ENCODE data around the gene DPY19L1. TPM values are rescaled to one million over a fixed set of nuclear protein-coding genes. Genes with fewer than 3 reads are reported as not detected.
"Not testable (repeated sequence)": the region's sequence is repeated elsewhere in the genome, so short reads cannot be mapped to it uniquely, and the experiment has no call there.

The DPY19L1 gene
- 10 to 100 TPM; 12.8 to 16.4 TPM for total RNA-seq

DNA sequence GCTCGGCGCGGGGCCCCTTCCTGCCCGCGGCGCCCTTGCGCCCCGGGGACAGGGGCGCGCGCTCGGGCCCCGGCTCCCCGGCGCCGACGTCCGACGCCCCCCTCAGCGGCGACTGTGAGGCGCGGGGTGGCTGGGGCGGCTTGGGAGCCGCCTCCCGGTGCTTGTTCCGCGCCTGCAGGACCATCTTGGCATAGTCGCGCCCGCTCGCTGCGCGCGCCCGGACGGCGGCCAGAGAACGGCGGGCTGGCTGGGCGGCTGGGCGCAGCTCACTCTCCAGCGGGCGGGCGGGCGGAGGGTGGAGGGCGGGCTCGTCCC, at the start of gene DPY19L1:
DPY19L1 (minus strand) TSS at position 275 of the 315 bp plus-strand sequence; CDS start at position 184, 91 bp downstream.
- H3K27ac Mint-ChIP-seq = peak within 1 kb of the TSS; percentile 90
- ChIA-PET CTCF (no interaction called here), POLR2A (no interaction called here)
- H3K4me1 Mint-ChIP-seq = peaks cover 24% of the 10 kb centered on the region
- H3K9me3 Mint-ChIP-seq = no peaks in the 10 kb centered on the region
- H3K36me3 Mint-ChIP-seq (ENCODE audit: low read depth) = no peaks in the 10 kb centered on the region
- H3K4me3 Mint-ChIP-seq = peak within 1 kb of the TSS; percentile 91
- DNase-seq = no peak
- H3K27me3 Mint-ChIP-seq = no peaks in the 10 kb centered on the region

DNA sequence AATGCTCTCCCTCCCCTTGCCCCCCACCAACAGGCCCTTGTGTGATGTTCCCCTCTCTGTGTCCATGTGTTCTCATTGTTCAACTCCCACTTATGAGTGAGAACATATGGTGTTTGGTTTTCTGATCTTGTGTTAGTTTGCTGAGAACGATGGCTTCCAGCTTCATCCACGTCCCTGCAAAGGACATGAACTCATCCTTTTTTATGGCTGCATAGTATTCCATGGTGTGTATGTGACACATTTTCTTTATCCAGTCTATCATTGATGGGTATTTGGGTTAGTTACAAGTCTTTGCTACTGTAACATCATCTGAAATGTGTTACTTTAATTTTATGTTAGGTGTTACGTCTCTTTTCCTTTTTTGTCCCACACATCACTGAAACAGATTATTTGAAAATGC, 42.2 kb upstream of the DPY19L1 start:
- DNase-seq; CTCF ChIA-PET; H3K36me3 Mint-ChIP-seq (ENCODE audit: low read depth); POLR2A ChIA-PET; H3K9me3 Mint-ChIP-seq; H3K4me3 Mint-ChIP-seq; H3K27me3 Mint-ChIP-seq; H3K27ac Mint-ChIP-seq; H3K4me1 Mint-ChIP-seq: not testable (repeated sequence)

- H3K4me3 Mint-ChIP-seq; DNase-seq; H3K36me3 Mint-ChIP-seq (ENCODE audit: low read depth); POLR2A ChIA-PET; H3K27ac Mint-ChIP-seq; CTCF ChIA-PET; H3K9me3 Mint-ChIP-seq; H3K4me1 Mint-ChIP-seq: not testable (repeated sequence)
- peaks cover 15% of the 10 kb centered on the region for H3K27me3 Mint-ChIP-seq
These were observed 36.7 kb upstream of the DPY19L1 start for GRCh38 chr7:35074008-35074407.

DNA sequence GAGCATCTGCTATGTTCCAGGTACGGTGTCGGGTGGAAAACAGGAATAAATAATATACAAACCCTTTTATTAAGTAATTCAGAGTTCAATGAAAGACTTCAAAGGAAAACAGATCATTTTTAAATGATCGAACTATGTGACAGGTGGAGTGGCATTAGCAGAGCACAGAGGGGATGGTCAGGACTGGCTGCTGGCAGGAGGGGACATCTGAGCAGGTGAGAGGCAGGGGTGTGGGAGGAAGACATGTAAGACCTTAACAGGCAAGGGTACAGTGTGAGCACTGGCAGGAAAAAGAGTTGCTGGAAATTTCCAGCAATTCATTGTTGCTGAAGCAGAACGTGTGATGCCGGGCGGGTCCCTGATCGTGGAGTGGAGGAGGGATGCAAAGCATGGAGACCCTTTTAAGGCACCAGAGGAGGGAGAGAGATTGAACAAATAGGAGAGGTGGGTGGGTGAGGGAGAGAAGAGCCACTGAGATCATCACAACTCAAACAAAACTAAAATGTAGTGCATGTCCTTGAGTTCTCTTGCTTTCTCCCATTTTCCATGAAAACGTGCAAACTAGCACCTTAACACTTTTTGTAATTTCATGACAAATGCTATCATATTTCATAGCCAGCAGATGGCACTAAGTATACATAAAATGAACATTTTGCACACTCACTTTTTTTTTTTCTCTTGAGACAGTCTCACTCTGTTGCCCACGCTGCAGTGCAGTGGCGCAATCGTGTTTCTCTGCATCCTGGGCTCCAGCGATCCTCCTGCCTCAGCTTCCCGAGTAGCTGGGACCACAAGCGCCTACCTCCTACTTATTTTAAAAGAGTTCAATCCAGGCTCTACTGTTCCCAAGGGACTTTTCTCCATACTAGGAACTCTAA, 35.9 kb upstream of the DPY19L1 start:
- H3K4me3 Mint-ChIP-seq; H3K9me3 Mint-ChIP-seq; DNase-seq; H3K27ac Mint-ChIP-seq; POLR2A ChIA-PET; H3K4me1 Mint-ChIP-seq; H3K36me3 Mint-ChIP-seq (ENCODE audit: low read depth); CTCF ChIA-PET: not testable (repeated sequence)
- H3K27me3 Mint-ChIP-seq = peaks cover 15% of the 10 kb centered on the region

GRCh38 chr7:35069084-35069483, 31.8 kb upstream of the DPY19L1 start:
- H3K4me1 Mint-ChIP-seq; H3K4me3 Mint-ChIP-seq; POLR2A ChIA-PET; H3K27ac Mint-ChIP-seq; DNase-seq; H3K9me3 Mint-ChIP-seq; CTCF ChIA-PET; H3K36me3 Mint-ChIP-seq (ENCODE audit: low read depth): not testable (repeated sequence)
- peaks cover 13% of the 10 kb centered on the region for H3K27me3 Mint-ChIP-seq

DNA sequence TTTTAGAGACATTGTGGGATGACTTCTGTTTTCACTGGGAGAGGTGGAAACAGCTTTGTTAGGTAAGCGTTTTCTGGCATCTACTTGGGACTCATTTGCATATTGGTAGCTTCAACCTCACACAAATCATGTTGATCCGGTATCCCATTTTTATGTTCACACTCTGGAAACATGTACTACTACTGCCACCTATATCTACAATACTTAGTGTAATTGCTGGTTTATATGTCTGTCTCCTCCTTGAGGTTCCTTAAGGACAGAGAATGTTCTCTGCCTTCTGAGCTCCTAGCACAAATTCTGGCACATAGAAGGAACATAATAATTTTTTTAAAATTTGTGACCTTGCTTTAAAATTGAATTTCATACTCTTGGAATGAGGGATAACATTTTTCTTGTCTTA, 28.1 kb upstream of the DPY19L1 start:
- H3K4me1 Mint-ChIP-seq; DNase-seq; H3K4me3 Mint-ChIP-seq; CTCF ChIA-PET; H3K9me3 Mint-ChIP-seq; H3K27ac Mint-ChIP-seq; H3K27me3 Mint-ChIP-seq; POLR2A ChIA-PET; H3K36me3 Mint-ChIP-seq (ENCODE audit: low read depth): not testable (repeated sequence)

DNA sequence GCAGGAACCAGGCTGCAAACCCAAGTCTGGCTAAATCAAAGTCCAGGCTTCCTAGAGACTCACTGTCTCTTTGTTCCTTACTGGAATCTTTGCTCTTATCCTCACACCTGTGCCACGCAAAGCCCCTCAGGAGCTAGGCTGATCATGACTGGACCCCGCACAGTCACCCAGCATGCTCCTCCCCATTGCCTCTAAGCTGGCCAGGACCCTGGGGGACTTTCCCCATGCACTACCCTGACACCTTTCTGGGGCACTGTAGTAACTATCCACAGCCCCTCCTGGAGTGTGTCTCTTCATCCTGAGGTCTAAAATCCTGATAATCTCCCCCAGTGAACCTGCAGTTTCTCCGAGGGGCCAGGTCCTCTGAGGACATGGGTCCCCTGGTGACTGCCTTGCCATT, 21.3 kb upstream of the DPY19L1 start:
- H3K9me3 Mint-ChIP-seq; H3K4me1 Mint-ChIP-seq; H3K27ac Mint-ChIP-seq; POLR2A ChIA-PET; H3K4me3 Mint-ChIP-seq; DNase-seq; H3K36me3 Mint-ChIP-seq (ENCODE audit: low read depth); CTCF ChIA-PET: not testable (repeated sequence)
- peaks cover 15% of the 10 kb centered on the region for H3K27me3 Mint-ChIP-seq

- H3K4me1 Mint-ChIP-seq; H3K4me3 Mint-ChIP-seq; CTCF ChIA-PET; DNase-seq; H3K9me3 Mint-ChIP-seq; H3K27ac Mint-ChIP-seq; H3K36me3 Mint-ChIP-seq (ENCODE audit: low read depth); POLR2A ChIA-PET: not testable (repeated sequence)
- peaks cover 14% of the 10 kb centered on the region for H3K27me3 Mint-ChIP-seq
These were observed 20.5 kb upstream of the DPY19L1 start for GRCh38 chr7:35057505-35058451.

GRCh38 chr7:35055733-35056132, 18.4 kb upstream of the DPY19L1 start:
- H3K36me3 Mint-ChIP-seq (ENCODE audit: low read depth); H3K4me1 Mint-ChIP-seq; H3K27ac Mint-ChIP-seq; POLR2A ChIA-PET; DNase-seq; H3K4me3 Mint-ChIP-seq; H3K9me3 Mint-ChIP-seq; CTCF ChIA-PET: not testable (repeated sequence)
- H3K27me3 Mint-ChIP-seq = peaks cover 19% of the 10 kb centered on the region

DNA sequence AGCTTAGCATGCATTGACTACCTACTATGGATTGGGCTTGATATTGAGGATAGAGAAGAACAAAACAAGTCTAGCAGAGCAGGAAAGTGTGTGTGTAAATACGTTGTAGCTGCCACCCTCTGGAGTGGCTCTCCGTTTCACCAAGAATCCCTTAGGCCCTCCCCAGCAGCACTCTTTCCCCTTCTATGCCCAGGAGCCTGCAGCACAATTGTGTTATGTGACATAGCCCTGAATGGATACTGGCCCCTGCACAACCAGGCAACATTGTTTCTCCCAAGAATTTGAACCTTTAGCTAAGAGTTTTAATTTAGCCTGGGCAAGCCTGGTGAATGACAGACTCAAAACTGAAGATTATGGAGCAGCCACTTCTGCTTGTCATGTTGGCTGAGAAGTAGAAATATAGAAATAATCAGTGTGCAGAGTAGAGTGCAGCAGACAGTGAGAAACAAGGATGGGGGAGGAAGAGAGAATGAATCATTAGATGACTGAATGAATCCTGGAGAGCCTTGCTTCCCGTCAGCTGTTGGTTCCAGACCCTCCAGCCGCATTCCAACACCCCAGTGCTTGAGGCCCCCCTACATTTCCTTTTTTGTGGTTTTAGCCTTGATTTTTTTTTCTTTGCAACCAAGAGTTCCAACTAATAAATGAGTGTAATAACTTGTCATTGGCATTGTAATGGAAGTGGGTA, 16.3 kb upstream of the DPY19L1 start:
- H3K4me3 Mint-ChIP-seq; CTCF ChIA-PET; H3K27ac Mint-ChIP-seq; H3K4me1 Mint-ChIP-seq; H3K36me3 Mint-ChIP-seq (ENCODE audit: low read depth); DNase-seq; H3K9me3 Mint-ChIP-seq; POLR2A ChIA-PET: not testable (repeated sequence)
- H3K27me3 Mint-ChIP-seq = peaks cover 18% of the 10 kb centered on the region

GRCh38 chr7:35048390-35048789, 11.1 kb upstream of the DPY19L1 start:
- H3K4me3 Mint-ChIP-seq; H3K36me3 Mint-ChIP-seq (ENCODE audit: low read depth); H3K4me1 Mint-ChIP-seq; H3K9me3 Mint-ChIP-seq; H3K27ac Mint-ChIP-seq; DNase-seq; POLR2A ChIA-PET: not testable (repeated sequence)
- CTCF ChIA-PET = interaction anchor here (0.7 kb wide), 1 partner anchor 1250 kb away, joined by 4 read pairs; no protein-coding TSS in a partner anchor
- peaks cover 15% of the 10 kb centered on the region for H3K27me3 Mint-ChIP-seq

DNA sequence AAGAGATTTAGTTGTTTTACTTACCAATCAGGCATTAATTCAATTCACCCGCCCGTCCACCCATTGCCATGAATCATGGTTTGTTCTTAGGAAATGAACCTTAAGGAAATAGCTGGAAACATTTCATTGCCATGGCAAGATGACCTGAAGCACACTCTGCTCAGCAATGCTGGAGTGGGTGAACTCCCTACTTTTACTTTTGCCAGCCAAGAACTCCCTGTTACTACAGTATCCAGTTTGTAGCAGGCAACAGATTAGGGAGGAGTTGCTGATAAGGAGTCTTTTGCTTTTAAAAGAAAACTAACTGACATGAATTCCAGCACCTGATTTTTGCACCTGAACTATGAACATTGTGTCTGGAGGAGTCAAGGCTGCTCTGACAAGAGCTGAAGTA, 10.6 kb upstream of the DPY19L1 start:
- H3K27ac Mint-ChIP-seq; H3K4me3 Mint-ChIP-seq; H3K9me3 Mint-ChIP-seq; DNase-seq; CTCF ChIA-PET; H3K4me1 Mint-ChIP-seq; POLR2A ChIA-PET; H3K36me3 Mint-ChIP-seq (ENCODE audit: low read depth): not testable (repeated sequence)
- peaks cover 15% of the 10 kb centered on the region for H3K27me3 Mint-ChIP-seq

DNA sequence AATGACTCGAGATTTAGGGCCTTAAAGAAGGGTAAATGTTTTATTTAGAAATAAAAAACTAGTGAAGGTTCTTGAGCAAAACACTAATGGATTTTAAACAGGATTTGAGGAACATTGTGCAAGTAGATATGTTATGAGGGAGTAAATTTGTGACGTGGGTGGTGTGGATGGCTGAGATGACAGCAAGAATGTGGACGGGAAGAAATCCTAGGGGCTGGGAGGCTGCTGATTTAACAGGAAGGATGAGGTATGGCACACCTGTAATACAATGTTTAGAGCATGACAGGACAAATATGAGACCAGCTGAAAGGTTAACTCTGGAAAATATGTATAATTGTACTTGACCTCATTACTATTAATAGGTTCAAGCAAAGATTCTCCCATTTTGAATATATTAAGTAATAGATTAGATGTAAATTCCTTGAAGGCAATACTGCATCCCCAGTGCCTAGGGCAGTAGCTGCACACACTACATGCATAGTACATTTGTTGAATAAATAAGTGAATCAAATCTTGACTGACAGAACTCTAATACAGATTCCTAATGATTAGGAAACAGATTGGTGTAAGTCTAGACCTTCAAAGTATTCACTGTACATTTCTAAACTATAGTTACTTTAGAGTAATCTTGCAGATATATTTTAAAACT, 10.1 kb upstream of the DPY19L1 start:
- H3K4me3 Mint-ChIP-seq; H3K4me1 Mint-ChIP-seq; H3K36me3 Mint-ChIP-seq (ENCODE audit: low read depth); DNase-seq; CTCF ChIA-PET; POLR2A ChIA-PET; H3K27ac Mint-ChIP-seq; H3K9me3 Mint-ChIP-seq: not testable (repeated sequence)
- peaks cover 14% of the 10 kb centered on the region for H3K27me3 Mint-ChIP-seq
